Activated T-cell treated with anti-CD3 and anti-CD28 coated beads, Interleukin-2, amount 50 U/mL, for 48 hours (primary cell): Measurements from ENCODE around the gene GSTT4.
"Not testable (repeated sequence)": the region's sequence is repeated elsewhere in the genome, so short reads cannot be mapped to it uniquely, and the experiment has no call there.

ENCODE experiments used
- DNase-seq, 2 experiments: peaks; one replicate each; pipeline ENCODE4 v3.0.0-alpha.2; 2020

Gene GSTT4

GRCh38 chr22:23986089-23986488 is 19.2 kb downstream of the GSTT4 start:
- DNase-seq = not testable (repeated sequence)

- peak; percentile 34 to 39 for DNase-seq
Measured at GRCh38 chr22:23984430-23984829, 20.8 kb downstream of the GSTT4 start.

GRCh38 chr22:23980567-23980966 is 24.7 kb downstream of the GSTT4 start:
- DNase-seq = not testable (repeated sequence)

- DNase-seq = not testable (repeated sequence)
Measured at GRCh38 chr22:23979557-23980240, 25.6 kb downstream of the GSTT4 start, which contains the start of gene GSTT2. Gene GSTT2 (plus strand): TSS chr22:23980134.

GRCh38 chr22:23977304-23977703 is 27.9 kb downstream of the GSTT4 start:
- DNase-seq = not testable (repeated sequence)

- not testable (repeated sequence) for DNase-seq
Measured at GRCh38 chr22:23974836-23975352, 30.4 kb downstream of the GSTT4 start.

GRCh38 chr22:23974345-23974744 is 30.9 kb downstream of the GSTT4 start, which contains the start of gene DDT:
Gene DDT (minus strand): TSS chr22:23974441. CDS start chr22:23974414, 27 bp downstream.
- not testable (repeated sequence) for DNase-seq

GRCh38 chr22:23971927-23972326 is 33.3 kb downstream of the GSTT4 start:
- not testable (repeated sequence) for DNase-seq

- DNase-seq = no peak
Measured at GRCh38 chr22:23970816-23971486, 34.3 kb downstream of the GSTT4 start.

GRCh38 chr22:23970201-23970641 is 35.0 kb downstream of the GSTT4 start:
- no peak for DNase-seq

GRCh38 chr22:23969071-23969470 is 36.2 kb downstream of the GSTT4 start:
- no peak for DNase-seq

GRCh38 chr22:23966568-23966967 is 38.7 kb downstream of the GSTT4 start, which contains the start of gene DDTL:
Gene DDTL (plus strand): TSS chr22:23966888. CDS start chr22:23966915, 27 bp downstream.
- DNase-seq = not testable (repeated sequence)

GRCh38 chr22:23966094-23966493 is 39.2 kb downstream of the GSTT4 start:
- DNase-seq = not testable (repeated sequence)

GRCh38 chr22:23961084-23961771 is 44.0 kb downstream of the GSTT4 start, which contains the start of gene GSTT2B:
Gene GSTT2B (minus strand): TSS chr22:23961195. CDS start chr22:23961131, 64 bp downstream.
- not testable (repeated sequence) for DNase-seq

GRCh38 chr22:23956301-23956900 is 48.9 kb downstream of the GSTT4 start:
- DNase-seq = peak; percentile 80 to 83

- DNase-seq = not testable (repeated sequence)
Measured at GRCh38 chr22:23955886-23956285, 49.4 kb downstream of the GSTT4 start.

GRCh38 chr22:23954991-23955305 is 50.3 kb downstream of the GSTT4 start:
- DNase-seq = not testable (repeated sequence)

- DNase-seq = not testable (repeated sequence)
Measured at GRCh38 chr22:23954193-23954990, 50.9 kb downstream of the GSTT4 start.

- DNase-seq = not testable (repeated sequence)
Measured at GRCh38 chr22:23953485-23953884, 51.8 kb downstream of the GSTT4 start.

- not testable (repeated sequence) for DNase-seq
Measured at GRCh38 chr22:23952794-23953405, 52.4 kb downstream of the GSTT4 start.

- not testable (repeated sequence) for DNase-seq
Measured at GRCh38 chr22:23951383-23951782, 53.9 kb downstream of the GSTT4 start.
